ENCODE measurements around the gene STC2.

Gene STC2

DNA sequence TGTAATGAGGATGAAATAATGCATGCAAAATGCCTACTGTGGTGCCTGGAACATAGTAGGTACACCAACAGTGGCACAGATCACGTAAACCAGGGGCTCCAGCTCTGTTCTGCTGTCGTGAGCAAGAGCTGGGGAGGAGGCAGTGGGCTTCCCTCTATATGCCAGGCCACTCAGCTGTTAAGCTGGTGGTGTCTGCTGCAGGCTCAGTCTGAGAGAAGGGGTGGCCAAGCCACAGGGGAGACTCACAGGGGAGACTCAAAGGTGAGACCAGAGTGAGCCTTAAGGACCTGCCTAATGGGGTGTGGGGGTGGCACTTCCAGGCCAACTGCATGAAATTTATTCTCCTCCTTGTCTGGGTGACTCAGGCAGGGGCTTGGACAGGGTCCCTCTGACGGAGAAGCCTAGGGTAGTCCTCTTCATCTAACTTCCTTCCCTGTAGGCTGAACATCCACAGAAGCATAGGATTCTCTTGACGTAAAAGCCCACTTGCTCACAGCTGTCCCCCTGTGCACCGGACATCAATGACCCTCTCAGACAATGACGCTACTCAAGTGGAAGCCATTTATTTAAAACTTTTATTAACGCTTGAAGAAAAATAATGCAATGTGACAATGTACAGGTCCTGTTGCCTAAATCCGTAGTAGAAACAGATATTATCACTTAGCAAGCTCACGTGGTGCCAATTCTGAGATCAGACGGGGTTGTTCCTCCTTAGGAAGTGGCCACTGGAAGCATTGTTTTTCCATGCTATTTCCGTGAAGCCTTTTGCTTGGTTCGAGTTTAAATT, 13.9 kb downstream of the STC2 start:
- no peak for DNase-seq (ENCODE audit: low spot score)

DNA sequence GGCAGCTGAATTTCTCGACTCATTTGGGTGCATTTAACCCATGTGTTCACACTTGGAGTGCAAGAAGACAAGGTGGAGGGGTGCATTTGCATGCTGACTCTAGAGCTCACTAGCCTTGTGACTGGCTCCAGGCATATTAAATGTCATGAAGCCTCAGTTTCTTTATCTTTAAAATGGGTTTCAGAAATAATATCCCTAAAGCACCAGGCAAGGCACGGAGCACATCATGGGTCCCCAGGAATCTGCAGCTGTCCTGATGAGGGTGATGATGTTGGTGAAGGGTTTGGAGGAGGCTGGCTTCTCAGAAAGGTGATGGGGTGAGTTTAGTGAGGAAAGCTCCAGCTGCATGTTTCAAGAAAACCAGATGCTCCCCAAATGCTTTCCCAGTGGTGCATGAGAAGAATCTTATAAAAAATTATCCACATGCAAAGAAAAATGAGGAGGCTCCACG, 14.8 kb downstream of the STC2 start:
- DNase-seq (ENCODE audit: low spot score), result no peak

DNA sequence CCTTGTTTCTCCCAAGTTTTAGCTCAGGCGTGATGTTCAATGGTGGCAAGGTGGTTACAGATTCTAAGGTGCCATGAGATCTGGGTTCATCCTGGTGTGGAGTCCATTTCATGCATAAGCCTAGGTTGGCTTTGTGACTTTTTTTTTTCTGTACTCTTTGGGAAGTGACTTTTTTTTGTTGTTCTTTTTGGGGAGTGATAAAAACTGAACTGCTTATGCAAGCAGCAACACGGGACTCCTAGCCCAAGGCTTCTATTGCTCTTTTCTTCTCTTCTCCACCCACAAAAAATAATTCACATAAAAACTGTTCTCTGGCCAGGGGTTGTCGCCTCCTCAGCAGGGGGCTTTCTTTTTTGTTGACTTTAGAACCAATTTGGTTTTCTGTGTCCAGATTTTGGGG, 15.4 kb downstream of the STC2 start:
- DNase-seq (ENCODE audit: low spot score), result no peak

DNA sequence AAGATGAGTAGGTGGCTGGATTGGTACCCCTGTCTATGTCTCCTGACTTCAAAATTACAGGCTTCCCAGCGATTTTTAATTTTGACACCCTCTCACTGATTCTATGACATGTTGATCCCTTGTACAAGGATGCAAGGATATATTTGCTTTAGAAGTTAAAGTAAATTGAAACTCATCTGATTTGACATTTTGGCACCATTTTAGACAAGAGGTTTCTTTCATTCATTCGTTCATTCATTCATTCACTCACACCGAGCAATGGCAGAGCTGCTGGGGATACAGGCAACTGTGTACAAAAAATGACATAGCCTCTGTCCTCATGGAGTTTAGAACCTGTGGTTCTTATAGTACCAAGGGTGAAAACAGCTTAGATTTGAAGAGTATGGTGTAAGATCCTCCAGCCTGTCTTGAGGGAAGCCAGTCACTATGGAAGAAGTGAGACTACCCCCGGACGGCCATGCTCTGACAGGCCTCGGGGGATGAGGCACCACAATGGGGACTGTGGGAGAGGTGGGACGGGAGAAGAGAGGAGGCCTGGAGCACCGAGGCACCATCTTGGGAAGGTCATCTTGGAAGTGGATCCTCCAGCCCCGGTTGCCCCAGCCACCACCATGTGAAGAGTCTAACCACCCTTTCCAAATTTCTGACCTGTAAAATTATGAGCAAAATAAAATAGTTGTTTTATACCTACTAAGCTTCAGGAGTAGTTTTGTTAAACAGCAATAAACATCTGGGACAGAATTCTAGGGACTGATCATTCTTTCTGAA, 16.2 kb downstream of the STC2 start:
- no peak for DNase-seq (ENCODE audit: low spot score)

DNA sequence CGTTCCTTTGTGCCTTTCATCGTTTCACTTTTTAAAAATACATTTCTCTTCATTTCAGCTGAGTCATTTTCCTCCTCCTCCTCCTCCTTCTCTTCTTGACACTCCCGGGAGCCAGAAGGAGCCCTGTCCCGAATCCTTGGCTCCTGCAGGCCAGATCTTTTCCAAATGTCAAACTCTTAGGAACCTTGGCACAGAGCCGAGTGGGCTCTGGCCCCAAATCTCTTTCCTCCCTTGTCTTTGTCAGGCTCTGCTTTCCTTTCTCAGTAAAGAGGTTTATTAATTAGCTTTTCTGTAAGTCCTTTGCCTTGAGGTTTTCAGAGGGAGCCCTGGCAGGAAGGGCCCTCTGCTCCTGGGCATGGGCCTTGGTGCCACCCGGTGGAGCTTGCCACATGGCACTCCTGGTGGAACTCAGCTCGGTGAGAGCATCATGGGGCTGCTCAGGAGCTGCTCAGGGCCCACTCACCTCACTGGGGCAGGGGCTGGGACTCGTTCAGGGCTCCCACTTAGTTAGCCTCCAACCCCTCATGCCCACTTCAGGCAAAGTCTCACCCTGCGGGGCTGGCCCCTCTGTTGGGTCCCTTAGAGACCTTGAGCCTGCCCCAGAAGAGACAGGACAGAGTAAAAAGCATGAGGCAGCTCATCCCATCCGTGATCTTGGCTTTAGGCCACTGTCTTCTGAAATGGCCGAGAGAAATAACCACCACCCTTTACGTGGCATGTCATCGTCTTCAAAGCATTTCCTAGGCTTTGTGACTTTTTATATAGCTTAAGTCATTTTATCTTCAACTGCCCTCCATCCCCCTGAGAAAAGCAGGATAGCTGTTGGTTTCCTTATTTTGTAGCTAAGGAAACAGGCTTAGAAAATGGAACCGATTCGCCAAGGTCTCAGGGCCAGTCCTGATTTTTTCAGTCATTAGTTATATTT, 17.1 kb downstream of the STC2 start:
- no peak for DNase-seq (ENCODE audit: low spot score)

DNA sequence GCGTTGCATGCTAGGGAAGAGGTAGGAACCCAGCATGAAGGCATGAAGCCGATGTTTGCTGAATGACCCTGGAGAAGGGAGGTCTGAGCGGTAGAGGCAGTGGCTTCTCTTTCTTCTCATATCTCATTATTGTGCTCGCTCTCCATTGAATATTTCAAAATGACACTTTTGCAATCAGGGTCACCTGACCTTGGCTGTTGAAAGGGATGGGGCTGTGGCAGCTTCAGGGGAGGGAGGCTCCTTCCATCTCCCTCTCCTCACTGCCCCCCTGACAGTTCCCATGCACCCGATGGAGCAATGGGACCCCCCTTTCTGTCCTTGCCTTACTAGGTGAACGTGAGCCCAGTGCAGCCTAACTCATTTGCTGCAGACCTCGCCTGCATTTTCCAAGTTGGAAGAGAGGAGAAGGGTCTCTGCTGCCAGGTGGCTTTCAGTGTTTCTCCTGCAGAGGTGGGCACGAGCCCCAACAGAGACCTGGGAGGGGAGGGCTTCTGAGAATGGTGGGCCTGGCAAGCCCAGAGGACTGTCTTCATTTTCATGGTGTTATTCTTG, 17.9 kb downstream of the STC2 start:
- no peak for DNase-seq (ENCODE audit: low spot score)

DNA sequence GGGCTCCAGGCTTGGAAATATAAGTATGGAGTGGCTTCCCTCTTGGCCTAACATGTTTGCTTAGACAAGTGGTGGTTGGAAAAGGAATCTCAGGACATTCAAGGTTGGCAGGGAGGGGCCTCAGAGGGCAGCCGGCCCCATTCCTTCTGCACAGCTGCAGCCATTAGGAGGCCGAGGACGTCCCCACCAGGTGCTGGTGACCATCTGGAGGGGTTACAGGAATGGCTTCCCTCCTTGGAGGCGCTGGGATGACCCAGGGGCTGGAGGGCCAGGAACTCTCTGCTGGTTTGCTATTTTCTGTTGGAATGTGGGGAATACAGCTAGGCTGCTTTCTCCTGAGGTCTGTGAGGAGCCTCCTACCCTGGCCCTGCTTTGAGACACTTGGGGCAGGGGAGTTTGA, 18.5 kb downstream of the STC2 start:
- no peak for DNase-seq (ENCODE audit: low spot score)

DNA sequence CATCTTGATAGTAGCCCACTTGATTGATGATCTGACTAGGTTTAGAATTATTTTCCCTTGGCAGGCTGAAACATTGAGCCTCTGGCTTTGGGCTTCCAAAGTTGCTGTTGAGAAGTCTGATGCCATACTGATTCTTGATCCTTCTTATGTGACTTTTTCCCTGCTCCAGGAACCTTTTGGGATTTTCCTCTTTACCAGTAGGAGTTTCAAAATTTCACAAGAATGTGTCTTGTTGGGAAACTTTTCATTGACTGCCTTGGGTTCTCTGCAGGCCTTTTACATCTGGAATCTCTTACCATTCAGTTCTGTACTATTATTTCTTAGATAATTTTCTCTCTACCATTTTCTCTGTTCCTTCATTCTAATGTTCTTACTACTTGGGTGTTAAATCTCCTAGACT, 20.0 kb downstream of the STC2 start:
- DNase-seq (ENCODE audit: low spot score), result no peak

DNA sequence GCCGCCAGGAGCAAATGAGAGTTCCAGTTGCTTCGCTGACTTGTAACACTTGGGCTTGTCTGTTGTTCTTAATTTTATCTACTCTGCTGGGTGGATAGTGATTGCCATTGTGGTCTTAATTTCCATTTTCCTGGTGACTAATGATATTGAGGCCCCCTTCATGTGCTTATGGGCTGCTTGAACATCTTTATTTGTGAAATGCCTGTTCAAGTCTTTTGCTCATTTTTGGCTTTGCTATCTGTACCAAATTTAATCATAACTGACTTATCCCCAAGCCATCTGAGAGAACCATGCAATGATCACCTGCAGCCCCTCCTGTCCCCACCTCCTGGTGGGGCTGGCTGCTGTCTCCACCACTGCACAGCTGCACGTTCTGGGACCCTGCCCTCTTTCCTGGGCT, 20.5 kb downstream of the STC2 start:
- no peak for DNase-seq (ENCODE audit: low spot score)

DNA sequence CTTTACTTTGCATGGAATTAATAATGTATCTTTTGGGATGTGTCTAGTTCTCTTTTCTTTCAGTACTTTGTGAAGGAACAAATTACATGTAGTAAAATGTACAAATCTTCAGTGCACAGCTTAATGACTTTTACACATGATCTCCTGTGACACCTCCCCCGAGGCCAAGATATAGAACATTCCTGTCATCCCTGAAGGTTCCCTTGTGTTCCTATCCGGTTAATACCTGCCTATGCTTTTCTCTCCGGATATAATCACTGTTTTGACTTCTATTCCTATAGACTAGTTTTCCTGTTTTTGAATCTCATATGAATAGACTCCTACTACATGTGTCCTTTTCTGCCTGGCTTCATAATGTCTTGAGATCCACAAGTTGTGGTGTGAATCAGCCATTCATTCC, 21.5 kb downstream of the STC2 start:
- no peak for DNase-seq (ENCODE audit: low spot score)

DNA sequence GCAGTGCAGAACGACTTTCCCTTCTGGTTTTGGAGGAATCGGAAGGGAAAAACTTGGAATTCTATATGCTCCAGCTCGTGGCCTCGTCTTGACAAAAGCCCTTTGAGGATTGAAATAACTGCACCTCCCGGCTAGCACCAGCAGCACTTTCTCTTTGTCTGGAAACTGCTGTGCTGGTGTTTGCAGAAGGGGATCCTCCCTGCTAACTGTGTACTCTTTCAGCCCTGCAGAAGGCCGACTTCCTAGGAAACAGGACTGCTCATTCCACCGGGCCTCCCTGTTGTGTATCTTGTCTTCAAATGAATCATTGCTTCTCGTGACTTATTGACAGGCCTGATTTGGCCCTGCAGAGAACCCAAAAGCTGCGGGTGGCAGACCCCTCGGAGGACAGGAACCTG, 23.6 kb downstream of the STC2 start:
- DNase-seq (ENCODE audit: low spot score), result no peak

DNA sequence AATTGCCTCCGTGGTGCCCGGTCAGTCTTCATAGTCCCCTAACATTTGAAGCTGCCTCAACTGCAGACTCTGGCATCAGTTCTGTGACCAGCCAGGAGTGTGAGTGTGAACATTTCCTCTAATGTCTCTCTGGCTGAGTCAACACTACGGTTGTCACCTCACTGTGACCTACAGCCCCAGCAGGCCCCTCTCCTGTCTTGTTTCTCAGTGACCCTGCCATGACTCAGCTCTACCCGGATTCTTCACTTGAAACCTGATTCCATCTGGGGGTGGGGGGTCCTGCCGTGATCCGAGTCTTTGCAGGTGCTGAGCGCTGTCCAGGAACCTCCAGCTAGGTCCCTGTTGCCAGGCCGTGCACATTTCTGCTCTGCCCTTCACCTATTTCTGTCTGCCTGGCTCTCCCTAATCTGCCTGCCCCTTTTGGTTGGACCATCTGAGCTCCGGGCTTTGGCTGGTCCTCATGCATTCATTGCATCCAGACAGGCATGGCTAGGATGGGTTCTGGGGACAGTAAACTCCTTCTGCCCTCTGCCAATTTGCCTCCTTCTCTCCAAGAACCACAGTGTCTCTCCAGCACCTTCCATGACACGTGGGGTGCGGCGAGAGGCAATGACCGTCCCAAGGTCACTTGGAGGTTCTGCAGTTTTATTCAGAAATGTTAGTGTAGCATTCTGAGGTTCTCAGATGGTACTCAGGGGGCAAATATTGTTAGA, 24.2 kb downstream of the STC2 start:
- no peak for DNase-seq (ENCODE audit: low spot score)

DNA sequence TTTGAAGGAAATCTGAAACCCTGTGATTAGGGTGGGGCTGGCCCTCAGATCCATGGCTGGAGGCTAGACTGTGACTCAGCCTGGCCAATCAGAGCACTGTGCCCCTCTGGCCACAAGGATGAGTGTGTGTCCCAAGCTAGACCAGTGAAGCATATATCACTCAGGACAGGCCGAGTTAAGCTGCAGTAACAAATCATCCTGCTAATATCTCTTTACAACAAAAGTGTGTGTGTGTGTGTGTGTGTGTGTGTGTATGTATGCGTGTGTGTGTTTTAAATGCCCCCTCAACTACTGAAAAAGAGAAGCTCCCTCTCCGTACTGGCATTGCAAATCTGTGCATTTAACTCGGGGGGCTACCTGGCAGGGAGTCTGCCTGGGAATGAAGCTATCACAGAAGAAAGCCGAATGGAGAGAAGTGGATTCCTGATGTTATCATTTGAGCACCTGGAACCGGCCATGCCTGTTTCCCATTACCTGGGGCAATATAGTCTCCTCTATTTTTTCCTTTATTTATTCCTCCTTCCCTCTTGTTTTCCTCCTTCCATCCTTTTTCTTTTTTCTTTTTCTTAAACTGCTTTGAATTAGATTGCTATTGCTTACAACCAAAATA, 25.6 kb downstream of the STC2 start:
- DNase-seq (ENCODE audit: low spot score), result no peak

DNA sequence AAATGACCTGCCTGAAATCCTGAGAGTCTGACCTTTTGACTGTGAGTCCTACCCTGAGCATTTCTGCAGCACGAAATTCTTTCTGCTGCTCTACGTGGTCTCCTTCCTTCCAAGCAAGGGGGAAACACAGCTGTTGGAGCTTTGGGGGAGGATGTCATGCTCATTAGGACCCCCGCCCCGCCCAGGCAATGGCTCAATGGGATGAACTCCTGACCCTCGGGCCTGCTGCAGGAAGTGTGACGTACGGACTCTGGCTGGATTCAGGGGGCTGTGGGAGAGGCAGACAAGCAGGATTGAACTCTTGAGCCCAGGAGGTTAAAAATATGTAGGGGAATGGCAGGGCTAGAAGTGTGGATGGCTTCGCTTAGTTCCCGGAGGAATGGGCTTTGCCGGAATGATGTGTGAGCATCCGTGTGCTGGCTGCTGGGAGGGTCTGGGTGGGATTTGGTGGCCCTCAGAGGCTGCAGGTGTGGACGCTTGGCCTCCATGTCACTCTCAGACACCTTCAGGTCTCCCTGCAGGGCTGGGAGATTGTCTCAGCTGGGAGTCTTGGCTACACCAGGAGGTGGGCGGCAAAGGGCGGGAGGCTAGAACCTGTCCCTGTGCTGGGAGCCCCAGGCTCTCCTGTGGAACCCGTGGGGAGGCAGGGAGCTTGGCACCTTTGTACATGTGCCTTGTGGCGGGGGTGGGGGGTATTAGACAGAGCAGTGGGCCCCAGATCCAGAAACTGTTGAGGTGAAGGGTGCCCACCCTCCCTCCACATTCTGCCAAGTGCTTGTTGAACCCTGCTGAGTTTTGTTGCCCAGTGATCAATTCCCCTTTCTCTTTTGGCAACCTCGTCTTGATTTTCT, 26.3 kb downstream of the STC2 start:
- DNase-seq (ENCODE audit: low spot score), result no peak

DNA sequence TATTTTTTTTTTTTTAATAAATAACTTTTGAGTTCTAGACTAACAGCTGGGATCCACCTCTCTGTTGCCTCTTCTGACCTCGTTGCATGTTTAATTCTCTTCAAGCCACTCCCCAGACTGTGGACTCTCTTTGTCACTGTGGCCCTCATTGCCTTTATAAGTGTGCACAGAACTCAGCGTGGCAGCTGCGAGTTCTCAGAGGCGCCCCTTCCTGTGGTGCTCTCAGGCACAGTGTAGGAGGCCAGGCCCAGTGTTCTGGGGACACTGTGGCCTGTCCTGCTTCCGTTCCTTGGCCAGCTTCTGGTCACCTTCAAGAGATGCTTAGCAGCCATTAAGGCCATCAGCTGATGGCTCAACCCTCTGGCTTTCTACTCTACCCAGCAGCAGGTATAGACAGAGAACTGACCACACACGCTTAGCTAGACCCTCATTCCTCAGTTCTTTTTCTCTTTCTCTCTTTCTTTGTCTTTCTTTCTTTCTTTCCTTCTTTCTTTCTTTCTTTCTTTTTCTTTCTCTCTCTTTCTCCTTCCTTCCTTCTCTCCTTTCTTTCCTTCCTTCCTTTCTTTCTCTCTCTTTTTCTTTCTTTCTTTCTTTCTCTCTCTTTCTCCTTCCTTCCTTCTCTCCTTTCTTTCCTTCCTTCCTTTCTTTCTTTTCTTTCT, 27.7 kb downstream of the STC2 start:
- no peak for DNase-seq (ENCODE audit: low spot score)

DNA sequence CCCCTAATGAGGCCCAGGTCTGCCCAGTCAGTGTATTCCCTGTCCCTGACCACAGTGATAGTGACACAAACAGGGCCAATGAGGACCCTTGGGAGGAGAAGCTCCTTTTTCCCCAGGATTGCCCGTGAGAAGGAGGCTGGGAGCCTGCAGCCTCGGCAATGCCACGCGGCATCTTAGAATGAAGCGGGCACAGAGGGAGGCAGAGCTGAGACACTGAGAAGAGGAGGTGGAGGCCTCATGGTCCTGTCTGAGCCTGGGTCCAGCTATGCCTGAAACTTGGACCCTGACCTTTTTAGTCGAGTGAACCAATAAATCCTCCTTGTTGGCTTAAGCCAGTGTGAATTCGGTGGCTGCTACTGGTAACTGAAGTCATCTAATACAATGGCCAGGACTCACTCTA, 28.4 kb downstream of the STC2 start:
- no peak for DNase-seq (ENCODE audit: low spot score)

DNA sequence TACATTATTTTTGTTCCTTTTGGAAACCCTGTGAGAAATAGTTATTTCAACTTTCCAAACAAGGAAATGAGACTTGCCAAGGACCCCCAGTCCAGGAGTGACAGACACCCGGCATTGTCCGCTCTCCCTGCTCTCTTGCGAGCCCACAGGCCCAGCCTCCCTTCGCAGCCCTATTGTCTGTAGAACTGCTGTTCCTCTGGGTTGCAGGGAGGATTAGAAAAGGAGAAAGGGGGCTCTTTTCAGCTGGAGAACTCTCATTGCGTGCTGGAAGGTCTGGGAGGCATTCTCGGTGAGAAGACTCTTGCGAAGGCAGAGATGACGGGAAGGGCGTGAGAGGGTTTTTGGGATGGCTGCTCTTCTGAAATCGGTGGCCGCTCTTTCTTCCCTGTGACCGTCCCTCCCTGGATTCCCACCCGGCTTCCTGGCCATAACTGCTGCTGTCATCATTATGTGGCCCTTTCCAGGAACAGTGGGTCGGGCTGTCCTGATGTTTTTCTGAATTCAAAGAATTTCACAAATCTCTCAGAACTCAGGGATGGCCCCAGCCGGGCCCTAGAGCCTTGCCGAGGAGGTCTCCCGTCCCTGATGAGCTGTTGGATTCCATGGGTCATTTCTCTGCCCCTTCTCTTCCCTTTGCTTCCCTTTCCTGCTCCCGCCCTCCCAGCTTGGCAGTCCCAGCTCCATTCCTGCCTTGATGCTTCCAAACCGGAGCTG, 29.8 kb downstream of the STC2 start:
- DNase-seq (ENCODE audit: low spot score), result no peak

DNA sequence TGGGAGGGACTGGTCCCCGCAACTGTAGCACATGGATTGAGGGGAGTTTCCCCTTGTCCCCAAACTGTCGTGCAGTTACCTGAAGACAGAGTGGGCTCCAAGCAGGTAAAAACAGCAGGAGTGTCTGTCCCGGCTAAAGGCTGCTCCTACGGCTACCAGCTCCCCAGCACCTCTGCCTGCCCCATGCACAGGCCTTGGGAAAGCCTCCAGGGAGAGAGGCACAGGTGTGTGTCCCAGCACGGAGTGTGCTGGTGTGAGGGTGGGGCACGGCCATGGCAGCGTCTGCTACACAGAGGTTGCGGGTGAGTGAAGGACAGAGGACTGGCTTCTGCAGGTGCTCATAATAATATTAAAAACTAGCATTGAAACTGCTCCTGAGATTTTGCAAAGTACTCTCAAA, 30.4 kb downstream of the STC2 start:
- no peak for DNase-seq (ENCODE audit: low spot score)

All from activated CD4-positive, alpha-beta T cell treated with anti-CD3 and anti-CD28 coated beads, Interleukin-2, Interleukin-4, amounts not matched to agents 100 ng/mL and 50 ng/mL, durations not matched to agents 16 hours and 8 hours (primary cell).